Mesenchymal stem cell (in vitro differentiated cells and primary cell): ENCODE results near the gene HOXB13.

Experiments
- DNase-seq: peaks from one replicate; pipeline ENCODE4 v3.0.0-alpha.2; 2013
- H2AFZ ChIP-seq: one replicate; pipeline ENCODE4 v1.6.1; 2013; ENCODE audit warnings: low read depth, mild to moderate bottlenecking, control low read depth, inconsistent platforms, low read length, moderate library complexity
- H2AK5ac ChIP-seq: 2 replicates; pipeline ENCODE4 v1.6.1; 2013; ENCODE audit warnings: low read length, moderate library complexity, mild to moderate bottlenecking, inconsistent platforms; ENCODE audit not compliant: severe bottlenecking
- H2BK120ac ChIP-seq: one replicate; pipeline ENCODE4 v1.6.1; 2013; ENCODE audit warnings: low read depth, mild to moderate bottlenecking, inconsistent platforms, low read length, moderate library complexity
- H2BK12ac ChIP-seq, 2 experiments: one replicate each; pipeline ENCODE4 v1.6.1; 2013; ENCODE audit warnings: inconsistent platforms in 2 of 2, low read length in 2 of 2, mild to moderate bottlenecking in 2 of 2, moderate library complexity in 2 of 2, control low read depth in 1 of 2
- H2BK15ac ChIP-seq: one replicate; pipeline ENCODE4 v1.6.1; 2013; ENCODE audit warnings: mild to moderate bottlenecking, low read depth, inconsistent platforms; ENCODE audit not compliant: poor library complexity, severe bottlenecking
- H2BK5ac ChIP-seq: 2 replicates; pipeline ENCODE4 v1.6.1; 2013; ENCODE audit warnings: low read depth, mild to moderate bottlenecking, low read length, control low read depth, inconsistent platforms; ENCODE audit not compliant: poor library complexity, severe bottlenecking
- H3K14ac ChIP-seq, 2 experiments: one replicate each; pipeline ENCODE4 v1.6.1; 2013; ENCODE audit warnings: inconsistent platforms in 2 of 2, low read length in 2 of 2, control low read depth in 1 of 2, mild to moderate bottlenecking in 1 of 2, moderate library complexity in 1 of 2
- H3K18ac ChIP-seq, 2 experiments: one replicate each; pipeline ENCODE4 v1.6.1; 2013; ENCODE audit warnings: inconsistent platforms in 2 of 2, low read length in 2 of 2, control low read depth in 1 of 2, low read depth in 1 of 2, mild to moderate bottlenecking in 1 of 2
- H3K23ac ChIP-seq, 2 experiments: one replicate each; pipeline ENCODE4 v1.6.1; 2013; ENCODE audit warnings: inconsistent platforms in 2 of 2, low read length in 2 of 2, mild to moderate bottlenecking in 2 of 2, moderate library complexity in 2 of 2, control low read depth in 1 of 2
- H3K27ac ChIP-seq: 2 replicates; pipeline ENCODE4 v1.5.1; 2013; ENCODE audit warnings: mild to moderate bottlenecking, moderate library complexity, low read length, control low read depth, inconsistent platforms; ENCODE audit not compliant: poor library complexity, severe bottlenecking
- H3K27me3 ChIP-seq, 2 experiments: 2 replicates each; pipeline versions ENCODE4 v1.6.1 to v1.7.0; 2013; ENCODE audit warnings: low read length in 2 of 2, mild to moderate bottlenecking in 2 of 2, moderate library complexity in 2 of 2, control low read depth in 1 of 2, inconsistent platforms in 1 of 2; ENCODE audit not compliant: control insufficient read depth in 1 of 2, insufficient read depth in 1 of 2
- H3K36me3 ChIP-seq, 2 experiments: 2 replicates each; pipeline versions ENCODE4 v1.6.1 to v1.7.0; 2013; ENCODE audit warnings: low read length in 2 of 2, control low read depth in 1 of 2, inconsistent platforms in 1 of 2, low read depth in 1 of 2, mild to moderate bottlenecking in 1 of 2; ENCODE audit not compliant: insufficient read depth in 2 of 2, control insufficient read depth in 1 of 2
- H3K4ac ChIP-seq, 2 experiments: one replicate each; pipeline ENCODE4 v1.6.1; 2013; ENCODE audit warnings: inconsistent platforms in 2 of 2, low read length in 2 of 2, mild to moderate bottlenecking in 2 of 2, moderate library complexity in 2 of 2, control low read depth in 1 of 2, low read depth in 1 of 2
- H3K4me1 ChIP-seq: 2 replicates; pipeline ENCODE4 v1.6.1; 2013; ENCODE audit warnings: low read depth, low read length, control low read depth; ENCODE audit not compliant: control insufficient read depth, insufficient read depth
- H3K4me2 ChIP-seq: 2 replicates; pipeline ENCODE4 v1.6.1; 2013; ENCODE audit warnings: low read length, mild to moderate bottlenecking, inconsistent platforms; ENCODE audit not compliant: poor library complexity, severe bottlenecking
- H3K4me3 ChIP-seq, 2 experiments: 2 replicates each; pipeline versions ENCODE4 v1.5.1 to v1.7.0; 2013; ENCODE audit warnings: low read length in 2 of 2, mild to moderate bottlenecking in 2 of 2, control low read depth in 1 of 2, low read depth in 1 of 2; ENCODE audit not compliant: insufficient read depth in 1 of 2
- H3K79me1 ChIP-seq: replicated peaks from 2 replicates; pipeline ENCODE4 v1.6.1; 2013; ENCODE audit warnings: mild to moderate bottlenecking, control low read depth, low read length, inconsistent platforms; ENCODE audit not compliant: poor library complexity, severe bottlenecking
- H3K9ac ChIP-seq: 2 replicates; pipeline ENCODE4 v1.7.0; 2013; ENCODE audit warnings: mild to moderate bottlenecking, low read length, moderate library complexity
- H3K9me3 ChIP-seq: 2 replicates; pipeline ENCODE4 v1.7.0; 2013; ENCODE audit warnings: mild to moderate bottlenecking, low read length; ENCODE audit not compliant: control insufficient read depth
- H4K8ac ChIP-seq: one replicate; pipeline ENCODE4 v1.6.1; 2013; ENCODE audit warnings: inconsistent platforms, mild to moderate bottlenecking, low read length, moderate library complexity
- H4K91ac ChIP-seq: one replicate; pipeline ENCODE4 v1.6.1; 2013; ENCODE audit warnings: mild to moderate bottlenecking, low read length, inconsistent platforms
- WGBS: methylation state at CpG from one replicate; pipeline ENCODE4 v1.1.7; 2013; ENCODE audit warnings: mixed read lengths; 5-methylcytosine and 5-hydroxymethylcytosine counted together

HOXB13 gene

GRCh38 chr17:48718761-48719641, 9.5 kb downstream of the HOXB13 start:
- H3K18ac ChIP-seq = peak overlapping the region in 1 of 2 experiments; percentile 1
- H3K9me3 ChIP-seq = peaks cover 6% of the 10 kb centered on the region
- H3K4me2 ChIP-seq = peak overlapping the region; percentile 36
- no peak overlapping the region for H2AK5ac ChIP-seq
- no peak overlapping the region for H3K4ac ChIP-seq
- peak overlapping the region; percentile 10 to 82 for H3K23ac ChIP-seq
- no peak overlapping the region for H2BK120ac ChIP-seq
- H2BK15ac ChIP-seq = no peak overlapping the region
- H4K91ac ChIP-seq = peak overlapping the region; percentile 70
- DNase-seq = peak; percentile 59
- H2AFZ ChIP-seq = no peak overlapping the region
- 1% methylated on average over 60 of the region's 80 CpGs for WGBS
- H2BK12ac ChIP-seq = peak overlapping the region in 1 of 2 experiments; percentile 15
- no peak overlapping the region for H3K27ac ChIP-seq
- H3K36me3 ChIP-seq = no peaks in the 10 kb centered on the region
- no peak overlapping the region for H3K14ac ChIP-seq
- H3K4me1 ChIP-seq = peaks cover 20% of the 10 kb centered on the region
- no peak overlapping the region for H2BK5ac ChIP-seq
- peak overlapping the region in 1 of 2 experiments; percentile 29 for H3K4me3 ChIP-seq
- H3K79me1 ChIP-seq = no peaks in the 10 kb centered on the region
- no peak overlapping the region for H3K9ac ChIP-seq
- H3K27me3 ChIP-seq = peaks cover 86 to 100% of the 10 kb centered on the region in 2 experiments
- H4K8ac ChIP-seq = peak overlapping the region; percentile 88

GRCh38 chr17:48718227-48718760, 10.3 kb downstream of the HOXB13 start:
- H3K4ac ChIP-seq = no peak overlapping the region
- H3K9ac ChIP-seq = no peak overlapping the region
- no peak overlapping the region for H2BK15ac ChIP-seq
- H4K91ac ChIP-seq = peak overlapping the region; percentile 43
- no peak overlapping the region for H3K4me3 ChIP-seq
- H2BK5ac ChIP-seq = no peak overlapping the region
- H3K36me3 ChIP-seq = no peaks in the 10 kb centered on the region
- H3K27me3 ChIP-seq = peaks cover 85 to 100% of the 10 kb centered on the region in 2 experiments
- H3K9me3 ChIP-seq = peaks cover 6% of the 10 kb centered on the region
- no peak overlapping the region for H3K18ac ChIP-seq
- WGBS = 3% methylated on average over 21 of the region's 24 CpGs
- H3K23ac ChIP-seq = peak overlapping the region in 1 of 2 experiments; percentile 10
- no peaks in the 10 kb centered on the region for H3K79me1 ChIP-seq
- H2AFZ ChIP-seq = no peak overlapping the region
- peak; percentile 50 for DNase-seq
- H3K27ac ChIP-seq = no peak overlapping the region
- H3K4me2 ChIP-seq = no peak overlapping the region
- H2BK12ac ChIP-seq = no peak overlapping the region
- H3K4me1 ChIP-seq = peaks cover 15% of the 10 kb centered on the region
- no peak overlapping the region for H3K14ac ChIP-seq
- H4K8ac ChIP-seq = no peak overlapping the region
- no peak overlapping the region for H2BK120ac ChIP-seq
- H2AK5ac ChIP-seq = no peak overlapping the region

- no peak overlapping the region for H3K4me2 ChIP-seq
- no peak overlapping the region for H3K18ac ChIP-seq
- no peak overlapping the region for H2BK12ac ChIP-seq
Observed at GRCh38 chr17:48717367-48718226, 11.0 kb downstream of the HOXB13 start.

More at GRCh38 chr17:48717367-48718226, 11.0 kb downstream of the HOXB13 start:
- H3K14ac ChIP-seq = no peak overlapping the region
- H3K9me3 ChIP-seq = peaks cover 6% of the 10 kb centered on the region
- no peak overlapping the region for H4K91ac ChIP-seq
- H2AK5ac ChIP-seq = no peak overlapping the region
- no peak overlapping the region for H2BK5ac ChIP-seq
- H2BK15ac ChIP-seq = no peak overlapping the region
- H3K4ac ChIP-seq = no peak overlapping the region
- no peak overlapping the region for H3K4me3 ChIP-seq
- H3K36me3 ChIP-seq = no peaks in the 10 kb centered on the region
- no peak overlapping the region for H3K27ac ChIP-seq
- peak; percentile 15 for DNase-seq
- H3K23ac ChIP-seq = no peak overlapping the region
- H2BK120ac ChIP-seq = no peak overlapping the region
- H3K79me1 ChIP-seq = no peaks in the 10 kb centered on the region
- no peak overlapping the region for H4K8ac ChIP-seq
- peaks cover 83 to 100% of the 10 kb centered on the region in 2 experiments for H3K27me3 ChIP-seq
- H3K9ac ChIP-seq = no peak overlapping the region
- 41% methylated on average over 9 of the region's 10 CpGs for WGBS
- H3K4me1 ChIP-seq = peaks cover 15% of the 10 kb centered on the region
- H2AFZ ChIP-seq = no peak overlapping the region
